C4-2B (cell line): ENCODE data around the gene CRYGN.

Experiments
- ZFX ChIP-seq: fragments of 450-650 bp; IDR thresholded peaks from 2 replicates; pipeline ENCODE4 v1.6.1; 2017
- TF ChIP-seq, protein P1 (sequence below): fragments of 450-650 bp; conservative IDR thresholded peaks from 2 replicates; pipeline ENCODE4 v1.5.1; 2017; ENCODE audit warnings: mild to moderate bottlenecking

DNA sequence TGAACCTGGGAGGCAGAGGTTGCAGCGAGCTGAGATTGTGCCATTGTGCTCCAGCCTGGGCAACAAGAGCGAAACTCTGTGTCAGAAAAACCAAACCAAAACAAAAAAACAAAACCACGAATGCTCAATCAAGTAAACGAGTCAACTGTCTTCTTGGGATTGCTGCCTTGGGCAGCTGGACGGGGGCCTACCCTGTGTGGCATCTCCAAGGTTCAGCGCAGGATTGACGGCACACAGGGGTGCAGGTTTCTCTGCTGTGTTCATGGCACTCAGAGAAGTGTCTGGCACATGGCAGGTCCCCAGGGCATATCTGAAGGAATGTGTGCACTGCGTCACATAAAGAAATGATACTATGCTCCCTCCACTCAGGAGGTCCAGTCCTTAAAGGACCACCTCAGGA, 25.2 kb upstream of the CRYGN start:
- TF ChIP-seq, protein P1, sequence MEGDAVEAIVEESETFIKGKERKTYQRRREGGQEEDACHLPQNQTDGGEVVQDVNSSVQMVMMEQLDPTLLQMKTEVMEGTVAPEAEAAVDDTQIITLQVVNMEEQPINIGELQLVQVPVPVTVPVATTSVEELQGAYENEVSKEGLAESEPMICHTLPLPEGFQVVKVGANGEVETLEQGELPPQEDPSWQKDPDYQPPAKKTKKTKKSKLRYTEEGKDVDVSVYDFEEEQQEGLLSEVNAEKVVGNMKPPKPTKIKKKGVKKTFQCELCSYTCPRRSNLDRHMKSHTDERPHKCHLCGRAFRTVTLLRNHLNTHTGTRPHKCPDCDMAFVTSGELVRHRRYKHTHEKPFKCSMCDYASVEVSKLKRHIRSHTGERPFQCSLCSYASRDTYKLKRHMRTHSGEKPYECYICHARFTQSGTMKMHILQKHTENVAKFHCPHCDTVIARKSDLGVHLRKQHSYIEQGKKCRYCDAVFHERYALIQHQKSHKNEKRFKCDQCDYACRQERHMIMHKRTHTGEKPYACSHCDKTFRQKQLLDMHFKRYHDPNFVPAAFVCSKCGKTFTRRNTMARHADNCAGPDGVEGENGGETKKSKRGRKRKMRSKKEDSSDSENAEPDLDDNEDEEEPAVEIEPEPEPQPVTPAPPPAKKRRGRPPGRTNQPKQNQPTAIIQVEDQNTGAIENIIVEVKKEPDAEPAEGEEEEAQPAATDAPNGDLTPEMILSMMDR = no peak
- no peak for TF ChIP-seq ZFX
